ENCODE measurements around the gene NDNF.

The NDNF gene

DNA sequence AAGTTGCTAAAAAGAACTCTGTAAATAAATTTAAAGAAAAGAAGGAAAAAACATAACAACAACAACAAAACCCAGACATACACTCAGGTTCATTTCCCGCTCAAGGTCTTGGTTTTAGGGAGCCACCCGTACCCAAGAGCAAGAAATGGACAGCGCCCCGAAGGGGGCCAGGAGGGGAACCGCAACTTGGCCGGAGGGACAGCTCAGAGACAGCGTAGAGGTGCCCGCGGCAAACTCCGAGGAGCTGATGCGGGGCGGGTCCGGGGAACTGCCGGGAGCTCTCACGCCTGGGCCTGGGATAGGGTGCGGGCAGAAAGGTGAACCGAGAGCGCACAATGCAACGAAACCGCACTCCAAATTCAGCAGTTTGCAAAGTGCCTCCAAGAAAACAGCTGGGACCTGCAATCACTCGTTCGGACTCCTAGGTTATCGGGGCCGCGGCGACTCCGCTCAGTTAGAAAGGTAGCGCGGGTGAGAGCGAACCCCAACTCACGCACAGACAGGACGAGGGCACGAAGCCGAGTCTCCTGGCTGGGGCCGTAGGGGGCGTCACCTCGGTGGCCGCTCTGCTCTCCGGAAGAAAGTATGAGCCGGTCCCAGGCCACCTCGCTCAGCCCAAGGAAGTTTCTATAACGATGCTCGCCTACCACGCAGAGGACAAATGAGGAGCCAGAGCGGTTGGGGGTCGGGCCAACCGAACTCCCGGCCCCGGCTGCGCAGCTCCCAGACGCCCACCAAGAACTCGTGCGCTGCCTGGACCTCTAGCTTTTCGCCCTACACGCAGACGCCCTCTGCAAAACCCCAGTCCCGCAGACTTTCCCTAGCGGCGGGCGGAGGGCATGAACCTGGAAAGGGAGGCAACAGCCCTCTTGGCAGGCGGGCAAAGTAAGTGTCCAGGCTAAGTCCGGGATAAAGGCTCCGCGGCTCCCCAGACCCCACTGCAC is 1.4 kb downstream of the NDNF start:
- DNase-seq (ENCODE audit: low read depth), result no peak

DNA sequence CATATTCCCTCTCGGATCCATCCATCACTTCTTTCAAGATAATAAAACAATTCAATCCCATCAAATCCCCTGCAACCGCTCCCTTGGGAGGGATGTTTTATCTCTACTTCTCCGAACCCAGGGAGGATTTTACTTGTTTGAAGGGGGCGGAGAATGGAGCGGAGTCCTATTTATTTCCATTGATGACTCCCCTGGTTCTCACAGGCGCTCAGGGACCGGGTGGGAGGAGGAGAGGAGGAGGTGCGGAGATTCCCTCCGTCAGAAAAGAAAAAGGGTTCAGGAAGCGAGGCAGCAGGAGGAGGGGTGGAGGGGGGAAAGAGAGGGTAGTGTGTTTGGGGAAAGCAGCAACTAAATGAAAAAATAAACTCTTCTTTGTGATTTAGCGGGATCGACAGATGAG is 2.1 kb downstream of the NDNF start:
- DNase-seq (ENCODE audit: low read depth), result no peak

- no peak for DNase-seq (ENCODE audit: low read depth)
These were observed 2.9 kb downstream of the NDNF start for GRCh38 chr4:121069430-121069829.

DNA sequence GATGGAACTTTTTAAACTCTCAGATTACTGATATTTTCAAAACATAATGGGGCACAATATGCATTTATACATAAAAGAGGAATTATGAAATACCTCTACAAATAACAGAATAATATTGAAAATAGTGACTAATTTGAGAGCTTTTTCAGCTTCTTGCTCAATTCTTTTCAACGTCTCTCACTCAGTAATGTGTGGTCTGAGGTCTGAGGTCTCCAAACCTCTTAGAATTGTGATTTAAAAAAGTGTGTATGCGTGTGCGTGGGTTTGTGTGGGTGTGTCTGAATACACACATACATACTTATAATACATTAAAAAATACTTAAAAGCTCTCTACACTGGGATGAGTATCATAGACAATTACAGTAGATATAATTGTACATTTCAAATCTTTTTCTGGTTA is 7.9 kb downstream of the NDNF start:
- DNase-seq (ENCODE audit: low read depth), result no peak

GRCh38 chr4:121062521-121062920 is 9.8 kb downstream of the NDNF start:
- no peak for DNase-seq (ENCODE audit: low read depth)

- no peak for DNase-seq (ENCODE audit: low read depth)
These were observed 10.5 kb downstream of the NDNF start for GRCh38 chr4:121061861-121062260.

DNA sequence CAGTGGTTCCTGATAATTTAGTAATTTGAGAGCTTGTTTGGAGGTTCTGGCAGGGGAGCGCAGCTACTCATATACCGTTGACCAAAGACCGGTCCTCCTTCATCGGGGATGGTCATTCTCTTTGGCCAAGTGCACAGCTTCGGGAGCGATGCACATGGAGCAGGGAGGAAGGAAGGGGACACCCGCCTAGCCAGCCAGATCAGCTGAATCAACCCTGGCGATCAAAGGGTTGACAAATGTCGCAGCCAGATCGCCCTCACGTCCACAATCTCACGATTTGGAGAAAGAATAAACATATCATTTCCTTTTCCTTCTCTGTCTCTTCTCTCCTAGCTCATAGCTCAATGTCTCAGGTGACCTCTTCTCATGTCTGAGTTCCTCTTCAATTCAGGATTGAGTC is 11.1 kb downstream of the NDNF start:
- DNase-seq (ENCODE audit: low read depth), result no peak

- no peak for DNase-seq (ENCODE audit: low read depth)
These were observed 14.8 kb downstream of the NDNF start for GRCh38 chr4:121057466-121057922.

DNA sequence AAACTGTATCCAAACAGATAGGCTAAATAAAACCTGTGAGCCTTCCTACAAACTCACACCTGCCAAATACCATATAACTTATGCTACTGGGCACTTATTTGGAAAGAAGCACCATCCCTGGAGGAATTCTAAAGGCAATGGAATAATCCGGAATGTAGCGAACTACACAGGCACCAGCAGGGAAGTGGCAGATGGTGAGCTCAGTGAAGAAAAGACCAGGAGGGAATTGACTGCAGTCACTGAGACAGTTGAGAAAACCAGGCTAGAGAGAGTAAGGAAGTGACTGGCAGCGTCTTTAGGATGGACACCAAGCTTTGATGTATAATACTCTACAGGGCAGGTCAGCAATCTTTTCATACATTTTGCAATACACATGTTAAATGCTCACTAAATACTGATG is 16.3 kb downstream of the NDNF start:
- no peak for DNase-seq (ENCODE audit: low read depth)

DNA sequence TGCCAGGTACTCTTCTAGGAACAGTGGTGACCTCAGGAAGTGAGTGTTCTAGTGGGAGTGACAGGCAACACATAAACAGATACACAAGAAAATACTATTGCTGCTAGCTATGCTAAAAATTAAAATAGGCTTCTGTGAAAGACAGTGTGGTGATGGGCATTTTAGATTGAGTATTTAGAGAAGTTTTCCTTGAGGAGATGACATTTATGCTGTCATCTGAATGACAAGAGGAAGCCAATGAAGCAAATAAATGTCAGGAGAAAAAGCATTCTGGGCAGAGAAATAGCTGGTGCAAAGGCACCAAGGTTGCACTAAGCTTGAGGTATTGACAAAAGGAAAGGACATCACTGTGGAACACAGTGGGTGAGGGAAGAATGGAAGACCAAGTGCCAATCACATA is 18.0 kb downstream of the NDNF start:
- DNase-seq (ENCODE audit: low read depth), result no peak

DNA sequence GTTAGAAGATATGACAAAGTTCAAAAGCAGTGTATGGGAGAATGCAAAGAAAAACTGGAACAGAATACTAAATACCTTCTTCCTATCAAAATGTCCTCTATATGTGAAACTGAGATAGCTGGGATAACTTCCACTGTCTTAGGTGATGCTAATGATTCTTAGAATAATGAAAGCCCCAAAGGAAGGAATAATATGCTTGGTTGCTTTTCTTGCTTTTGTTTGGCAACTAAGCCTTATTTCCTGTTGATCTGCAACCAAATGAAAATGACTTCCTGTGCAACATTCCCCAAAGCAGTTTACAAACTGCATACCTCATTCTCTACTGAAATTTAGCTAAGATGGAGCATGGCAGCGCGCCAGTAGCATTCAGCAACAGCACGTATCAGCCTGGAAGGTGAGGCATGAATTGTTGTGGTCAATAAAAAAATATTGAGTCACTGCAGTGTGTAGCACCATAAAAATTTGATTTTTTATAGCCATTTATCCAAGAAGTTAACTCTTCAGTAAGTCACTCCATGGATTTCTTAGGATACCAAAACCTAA is 18.7 kb downstream of the NDNF start:
- peak; percentile 42 for DNase-seq (ENCODE audit: low read depth)

DNA sequence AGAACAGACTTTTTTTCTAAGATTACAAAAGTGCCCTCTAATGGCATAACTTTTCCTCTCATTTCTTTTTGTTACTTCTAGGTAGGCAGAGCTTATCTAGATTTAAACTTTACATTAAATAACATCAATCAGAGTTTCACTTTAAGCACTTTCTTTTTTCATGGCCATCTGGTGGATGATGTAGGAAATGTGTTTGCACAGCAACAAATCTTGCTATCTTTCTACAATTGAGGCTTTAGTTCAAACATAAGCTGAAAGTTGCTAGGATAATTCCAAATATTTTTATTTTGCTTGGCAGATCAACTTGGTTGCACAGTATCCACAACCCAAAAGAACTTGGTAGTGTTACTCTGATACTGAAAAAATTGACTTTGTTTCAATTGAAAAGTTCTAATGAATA is 22.0 kb downstream of the NDNF start:
- DNase-seq (ENCODE audit: low read depth), result no peak

DNA sequence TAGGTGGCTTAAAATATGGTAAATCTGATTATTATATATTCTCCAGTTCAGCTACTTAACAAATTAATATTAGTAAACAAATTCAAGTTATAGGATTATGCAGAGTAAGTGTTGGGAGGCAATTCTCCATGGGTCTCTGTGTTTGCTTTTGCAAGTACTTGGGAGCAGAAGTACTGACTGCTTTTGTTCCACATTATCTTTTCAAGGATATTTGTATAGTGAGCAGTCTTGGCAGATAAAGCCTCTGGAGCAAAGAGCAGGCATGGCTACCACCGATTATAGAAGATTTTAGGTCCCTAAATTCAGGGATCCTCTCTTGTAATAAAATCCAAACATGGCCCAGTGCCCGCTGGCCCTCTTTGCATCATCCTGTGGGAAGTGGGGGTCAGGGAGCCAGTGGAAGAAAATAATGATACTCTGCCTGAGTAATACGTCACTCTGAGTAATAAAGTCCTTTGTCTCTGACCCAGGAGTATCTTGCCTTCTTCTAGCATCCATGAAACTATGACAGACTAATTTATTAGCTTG is 23.2 kb downstream of the NDNF start:
- DNase-seq (ENCODE audit: low read depth), result no peak

GRCh38 chr4:121048165-121048564 is 24.2 kb downstream of the NDNF start:
- DNase-seq (ENCODE audit: low read depth), result no peak

GRCh38 chr4:121041307-121042090 is 30.8 kb downstream of the NDNF start:
- DNase-seq (ENCODE audit: low read depth), result no peak

DNA sequence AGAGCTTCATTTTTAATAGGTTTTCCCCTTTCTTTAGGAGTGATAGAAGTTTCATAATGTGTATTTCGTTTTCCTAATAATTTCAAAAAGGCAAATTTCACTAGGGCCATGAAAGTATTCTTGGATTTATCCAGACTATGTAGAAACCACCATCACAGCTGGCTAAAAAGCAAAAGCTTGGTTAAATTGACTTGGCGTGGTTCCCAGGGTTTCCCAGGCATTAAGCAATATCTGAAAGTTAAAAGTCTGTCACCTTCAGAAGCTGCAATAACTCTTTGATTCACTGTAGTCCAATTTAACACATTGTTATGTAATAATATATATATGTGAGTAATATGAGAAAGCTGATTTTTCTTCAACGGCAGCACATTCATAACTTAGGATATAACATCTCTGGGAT is 38.3 kb downstream of the NDNF start:
- peak; percentile 9 for DNase-seq (ENCODE audit: low read depth)

DNA sequence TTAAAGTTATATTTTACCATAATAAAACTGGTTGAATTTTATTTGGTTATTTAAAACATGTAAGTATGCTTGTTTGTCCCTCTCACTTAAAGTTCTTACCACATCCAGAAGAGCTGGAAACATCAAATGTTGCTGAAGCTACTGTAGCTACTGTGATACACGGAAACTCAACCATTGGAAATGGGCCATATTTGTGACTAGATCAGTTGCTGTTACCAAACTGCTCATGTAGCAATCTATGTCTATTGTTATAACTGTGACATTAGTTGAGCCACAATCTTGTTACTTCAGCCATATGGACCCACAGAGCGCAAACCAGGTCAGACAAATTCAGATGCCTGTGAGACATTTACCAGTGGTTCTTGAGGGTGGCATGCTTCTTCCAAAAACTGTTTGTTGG is 41.6 kb downstream of the NDNF start:
- DNase-seq (ENCODE audit: low read depth), result no peak

GRCh38 chr4:121030131-121030530 is 42.2 kb downstream of the NDNF start:
- no peak for DNase-seq (ENCODE audit: low read depth)

- DNase-seq (ENCODE audit: low read depth), result no peak
These were observed 46.3 kb downstream of the NDNF start for GRCh38 chr4:121026034-121026433.

DNA sequence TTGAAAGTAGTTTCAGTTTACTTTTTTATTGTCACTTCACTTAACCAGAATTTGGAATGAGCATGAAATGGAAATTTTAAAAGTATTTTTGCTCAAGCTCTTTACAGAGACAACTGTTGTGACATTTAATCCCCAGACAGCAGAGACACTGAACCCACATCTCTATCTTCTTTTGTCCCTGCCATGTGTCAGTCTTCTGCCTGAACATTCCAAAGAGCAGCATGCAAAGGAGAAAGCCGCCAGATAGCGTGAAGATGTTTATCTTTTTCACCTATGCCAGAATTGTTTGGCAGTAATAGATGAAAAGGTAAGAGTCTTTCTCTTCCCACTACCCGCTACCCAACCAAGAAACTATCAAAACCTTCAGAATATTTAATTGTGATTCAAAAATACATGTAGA is 46.8 kb downstream of the NDNF start:
- no peak for DNase-seq (ENCODE audit: low read depth)

- DNase-seq (ENCODE audit: low read depth), result no peak
These were observed 53.8 kb downstream of the NDNF start for GRCh38 chr4:121018543-121018942.

DNA sequence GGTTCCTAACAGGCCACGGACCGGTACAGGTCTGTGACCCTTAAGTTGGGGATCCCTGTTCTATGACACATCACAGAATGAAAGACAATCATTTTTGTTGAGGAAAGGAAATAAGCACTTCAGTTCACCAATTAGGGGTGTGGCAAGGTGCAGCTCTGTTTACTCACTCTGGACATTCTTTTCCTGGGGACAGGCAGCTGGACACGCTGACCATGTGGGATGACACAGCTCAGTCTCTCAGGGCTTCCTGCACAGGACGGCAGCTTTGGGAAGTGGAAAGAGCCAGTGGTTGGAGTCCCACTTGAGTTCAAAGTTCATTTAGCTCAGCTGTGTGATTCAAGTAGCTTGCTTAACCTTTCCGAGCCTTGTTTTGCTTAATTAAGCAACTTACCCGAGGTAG is 55.7 kb downstream of the NDNF start:
- DNase-seq (ENCODE audit: low read depth), result no peak

DNA sequence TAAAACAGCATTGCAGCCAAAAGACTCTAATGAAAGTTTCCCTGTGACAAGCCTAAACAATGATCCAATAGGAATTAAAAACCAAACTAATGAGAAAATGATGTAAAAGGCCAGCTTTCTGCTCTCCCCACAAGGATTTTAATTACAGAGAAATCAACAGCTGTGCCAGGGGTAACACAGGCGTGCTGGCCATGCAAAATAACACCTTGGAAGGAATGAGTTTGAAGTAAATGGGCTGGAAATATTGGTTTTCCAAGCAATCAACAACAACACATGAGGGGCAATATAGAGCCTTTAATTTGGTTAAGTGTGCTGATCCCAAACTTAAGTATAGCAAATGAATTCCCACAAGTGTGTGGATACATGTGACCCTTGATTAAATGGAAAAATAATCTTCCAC is 56.9 kb downstream of the NDNF start:
- no peak for DNase-seq (ENCODE audit: low read depth)
